SK-N-SH (cell line): ENCODE data around the gene DCP1B.

Source experiments
- NRF1 ChIP-seq: IDR thresholded peaks from 2 replicates; pipeline ENCODE4 v1.6.1; 2012; ENCODE audit warnings: low read depth, mild to moderate bottlenecking, low read length
- POLR2AphosphoS5 ChIP-seq: IDR thresholded peaks from 2 replicates; pipeline ENCODE4 v1.6.1; 2012; ENCODE audit warnings: low read depth, low read length
- TF ChIP-seq, protein P1 (sequence below): fragments of 200-600 bp; sonication (generic); IDR thresholded peaks from 2 replicates; pipeline ENCODE4 v1.6.1; 2017; ENCODE audit warnings: antibody characterized with exemption, mild to moderate bottlenecking, moderate library complexity

DNA sequence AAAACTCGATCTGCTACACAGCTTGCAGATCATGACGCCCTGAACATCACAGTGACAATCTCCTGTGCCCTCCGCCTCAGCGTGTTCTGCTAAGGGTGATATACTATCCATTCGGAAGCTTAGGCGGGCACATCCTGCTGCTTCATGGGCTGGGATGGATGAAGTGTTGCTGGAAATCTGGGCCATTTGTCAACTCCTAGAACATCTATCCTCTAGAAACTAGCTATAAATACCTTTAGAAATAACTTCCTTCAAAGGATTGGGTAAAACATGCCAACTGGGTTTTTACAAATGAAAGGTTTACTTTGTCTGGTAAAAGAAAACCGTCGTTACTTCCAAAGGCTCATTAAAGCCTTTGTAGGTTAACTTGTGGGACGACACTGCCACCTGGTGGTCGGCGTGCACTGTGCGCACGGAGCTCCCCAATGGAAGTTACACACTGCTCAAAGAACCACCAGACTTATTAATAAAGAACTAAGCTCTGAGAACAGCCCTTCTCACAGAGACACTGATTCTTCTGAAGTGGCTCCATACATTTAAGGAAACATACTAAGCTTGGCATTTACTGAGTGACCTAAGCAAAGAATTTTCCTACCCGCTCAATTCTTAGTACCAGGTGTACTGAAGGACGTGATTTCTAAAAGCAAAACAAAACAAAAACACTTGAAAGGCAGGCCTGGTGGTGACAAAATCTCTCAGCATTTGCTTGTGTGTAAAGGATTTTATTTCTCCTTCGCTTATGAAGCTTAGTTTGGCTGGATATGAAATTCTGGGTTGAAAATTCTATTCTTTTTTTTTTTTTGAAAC, 64.3 kb downstream of the DCP1B start:
- peak; percentile 22; the same call in 1 of the 2 replicates for TF ChIP-seq NRF1
- TF ChIP-seq POLR2AphosphoS5, result no peak
- TF ChIP-seq, protein P1, sequence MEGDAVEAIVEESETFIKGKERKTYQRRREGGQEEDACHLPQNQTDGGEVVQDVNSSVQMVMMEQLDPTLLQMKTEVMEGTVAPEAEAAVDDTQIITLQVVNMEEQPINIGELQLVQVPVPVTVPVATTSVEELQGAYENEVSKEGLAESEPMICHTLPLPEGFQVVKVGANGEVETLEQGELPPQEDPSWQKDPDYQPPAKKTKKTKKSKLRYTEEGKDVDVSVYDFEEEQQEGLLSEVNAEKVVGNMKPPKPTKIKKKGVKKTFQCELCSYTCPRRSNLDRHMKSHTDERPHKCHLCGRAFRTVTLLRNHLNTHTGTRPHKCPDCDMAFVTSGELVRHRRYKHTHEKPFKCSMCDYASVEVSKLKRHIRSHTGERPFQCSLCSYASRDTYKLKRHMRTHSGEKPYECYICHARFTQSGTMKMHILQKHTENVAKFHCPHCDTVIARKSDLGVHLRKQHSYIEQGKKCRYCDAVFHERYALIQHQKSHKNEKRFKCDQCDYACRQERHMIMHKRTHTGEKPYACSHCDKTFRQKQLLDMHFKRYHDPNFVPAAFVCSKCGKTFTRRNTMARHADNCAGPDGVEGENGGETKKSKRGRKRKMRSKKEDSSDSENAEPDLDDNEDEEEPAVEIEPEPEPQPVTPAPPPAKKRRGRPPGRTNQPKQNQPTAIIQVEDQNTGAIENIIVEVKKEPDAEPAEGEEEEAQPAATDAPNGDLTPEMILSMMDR, result peak; percentile 98
